LNCAP (cell line): ENCODE data around the gene SLC35B4.

ENCODE experiments used
- CTCF ChIP-seq: fragments of 450-650 bp; IDR thresholded peaks from 2 replicates; pipeline ENCODE4 v1.5.1; 2017; ENCODE audit warnings: mild to moderate bottlenecking

SLC35B4 gene

GRCh38 chr7:134330974-134331373 is 14.2 kb upstream of the SLC35B4 start:
- no peak for TF ChIP-seq CTCF

- TF ChIP-seq CTCF, result no peak
These were observed 13.1 kb upstream of the SLC35B4 start for GRCh38 chr7:134329614-134330346.

GRCh38 chr7:134328900-134329299 is 12.2 kb upstream of the SLC35B4 start:
- no peak for TF ChIP-seq CTCF

- TF ChIP-seq CTCF, result peak; percentile 51; the same call in 1 of the 2 replicates
These were observed 11.2 kb upstream of the SLC35B4 start for GRCh38 chr7:134327896-134328295.

GRCh38 chr7:134324107-134324506 is 7.4 kb upstream of the SLC35B4 start:
- TF ChIP-seq CTCF, result no peak

GRCh38 chr7:134320201-134320600 is 3.5 kb upstream of the SLC35B4 start:
- no peak for TF ChIP-seq CTCF

GRCh38 chr7:134318443-134318842 is 1.7 kb upstream of the SLC35B4 start:
- no peak for TF ChIP-seq CTCF

GRCh38 chr7:134317434-134317833 is 704 bp upstream of the SLC35B4 start:
- TF ChIP-seq CTCF, result no peak
